Cortex of kidney (tissue), 1 donor: ENCODE data around the gene CD48.
"Not testable (repeated sequence)": the region's sequence is repeated elsewhere in the genome, so short reads cannot be mapped to it uniquely, and the experiment has no call there.

Experiments used
- DNase-seq: peaks from one replicate; lab custom pipeline; 2025; lab: John Stamatoyannopoulos, UW

The CD48 gene

DNA sequence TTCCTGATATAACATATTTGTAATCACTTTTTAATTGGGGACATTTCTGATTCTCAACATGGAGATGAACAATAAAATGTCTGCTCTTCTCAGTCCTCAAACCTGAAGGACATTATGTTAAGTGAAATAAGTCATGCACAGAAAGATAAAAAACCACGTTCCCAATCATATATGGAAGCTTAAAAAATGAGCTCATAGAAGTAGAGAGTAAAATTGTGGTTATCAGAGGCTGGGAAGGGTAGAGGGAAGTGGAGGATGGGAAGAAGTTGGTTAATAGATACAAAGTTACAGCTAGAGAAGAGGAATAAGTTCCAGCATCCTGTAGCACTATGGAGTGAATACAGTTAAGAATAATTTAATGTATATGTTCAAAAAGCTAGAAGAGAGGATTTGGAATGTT, 1.5 kb upstream of the CD48 start:
- DNase-seq: no peak

- DNase-seq: not testable (repeated sequence)
Measured at GRCh38 chr1:160712525-160713080, 981 bp upstream of the CD48 start.

GRCh38 chr1:160711276-160711601, 383 bp downstream of the CD48 start:
- DNase-seq: no peak

DNA sequence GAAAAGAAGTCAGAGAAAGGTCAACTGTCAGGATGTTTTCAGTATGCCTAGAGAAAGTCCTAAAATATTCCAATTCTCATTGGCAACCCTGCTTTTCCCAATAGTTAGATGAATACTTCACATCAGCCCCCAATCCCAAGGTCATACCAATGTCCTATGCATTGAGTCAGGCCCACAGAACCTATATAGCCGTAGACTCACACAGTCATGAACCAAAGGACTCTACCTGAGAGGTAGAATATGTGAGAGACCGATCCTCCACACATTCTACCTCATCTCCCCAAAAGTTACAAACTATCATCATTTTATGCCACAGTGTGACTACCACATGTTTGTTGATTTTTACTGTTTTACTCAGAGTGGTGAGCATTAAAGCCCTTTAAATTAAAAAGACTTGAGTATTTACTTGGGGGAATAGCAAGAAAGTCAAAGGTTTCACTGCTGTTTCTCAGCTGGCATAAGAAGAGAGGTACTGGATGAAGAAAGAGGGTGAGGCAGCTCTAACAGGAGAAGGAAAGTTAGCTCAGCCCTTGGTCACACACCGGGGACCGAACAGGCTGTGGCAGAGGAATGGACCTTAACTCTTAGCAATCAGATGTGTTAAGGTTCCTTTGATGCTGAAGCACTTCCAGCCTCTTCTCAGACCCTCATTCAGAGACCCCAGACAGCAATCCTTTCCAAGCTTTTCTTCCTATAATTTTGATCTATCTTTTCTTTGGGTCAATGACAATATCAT, 937 bp downstream of the CD48 start:
- no peak for DNase-seq

DNA sequence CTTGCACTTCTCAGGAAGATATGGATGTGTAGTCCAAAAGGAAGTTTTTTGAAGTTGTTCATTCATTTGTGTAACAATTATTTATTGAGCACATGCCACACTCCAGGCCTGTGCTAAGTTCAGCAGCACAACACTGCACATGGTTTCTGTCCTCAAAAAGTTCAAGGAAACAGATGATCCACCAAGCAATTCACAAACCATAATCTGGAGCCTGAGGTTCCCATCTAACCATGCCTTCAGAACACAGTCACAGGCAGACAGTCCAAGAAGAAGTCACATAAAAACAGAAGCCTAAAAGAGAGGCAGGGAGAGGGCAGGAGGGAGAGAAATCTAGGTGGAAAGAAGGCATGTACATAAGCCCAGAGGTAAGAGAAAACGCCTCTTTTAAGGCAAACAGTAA, 1.9 kb downstream of the CD48 start:
- DNase-seq: no peak

DNA sequence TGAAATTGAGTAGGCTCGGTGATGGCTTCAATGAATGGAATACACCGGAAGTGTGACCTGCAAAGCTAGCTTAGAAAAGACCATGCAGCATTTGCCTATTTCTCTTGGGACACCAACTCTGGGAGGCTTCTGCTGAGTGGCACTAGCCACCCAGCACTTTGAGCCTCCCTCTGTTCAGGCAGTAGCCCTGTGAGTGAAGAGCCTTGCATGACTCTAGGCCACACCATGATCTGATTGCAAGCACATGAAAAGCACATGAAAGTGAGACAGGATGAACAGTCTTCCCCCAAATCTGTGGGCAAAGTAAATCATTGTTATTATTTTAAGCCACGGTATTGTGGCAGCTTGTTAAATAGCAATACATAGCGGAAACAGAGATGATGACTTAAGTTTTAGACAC, 2.8 kb downstream of the CD48 start:
- DNase-seq: no peak

- no peak for DNase-seq
Measured at GRCh38 chr1:160708118-160708517, 3.5 kb downstream of the CD48 start.

DNA sequence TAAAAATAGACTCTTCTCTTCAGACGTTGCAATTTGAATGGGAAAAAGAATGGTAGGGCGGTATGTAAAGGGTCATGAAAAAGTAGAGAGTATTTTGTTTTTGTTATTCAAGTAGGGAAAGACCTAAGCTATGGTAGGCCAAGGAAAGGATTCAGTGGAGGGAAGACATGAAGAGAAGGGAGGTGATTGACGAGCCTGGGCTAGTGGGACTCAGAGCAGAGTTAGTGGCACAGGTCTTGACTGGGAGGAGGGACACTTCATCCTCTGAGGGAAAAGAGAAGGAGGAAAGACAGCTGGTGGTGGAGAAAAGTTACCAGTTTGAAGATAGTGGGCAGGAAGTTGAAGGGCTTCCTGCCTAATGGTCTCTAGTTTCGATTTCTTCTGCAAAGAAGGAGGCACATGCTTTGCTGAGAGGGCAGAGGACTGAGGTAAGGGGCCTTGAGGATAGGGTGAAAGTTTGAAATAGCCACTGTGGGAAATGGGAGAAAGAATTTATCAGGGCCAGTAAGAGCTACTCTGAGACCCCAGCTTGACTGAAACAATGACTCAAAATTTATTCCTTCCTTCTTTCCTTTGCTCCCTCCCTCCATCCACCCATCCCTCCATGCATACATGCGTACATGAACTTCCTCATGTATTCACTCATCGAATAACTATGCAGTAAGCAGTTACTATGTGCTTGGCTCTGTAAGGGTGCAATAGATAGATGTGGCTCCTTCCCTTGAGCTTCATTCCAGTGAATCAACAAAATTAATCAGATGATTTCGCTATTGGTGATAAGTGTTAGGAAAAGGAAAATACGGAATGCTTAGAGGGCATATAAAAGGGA, 4.2 kb downstream of the CD48 start:
- no peak for DNase-seq

DNA sequence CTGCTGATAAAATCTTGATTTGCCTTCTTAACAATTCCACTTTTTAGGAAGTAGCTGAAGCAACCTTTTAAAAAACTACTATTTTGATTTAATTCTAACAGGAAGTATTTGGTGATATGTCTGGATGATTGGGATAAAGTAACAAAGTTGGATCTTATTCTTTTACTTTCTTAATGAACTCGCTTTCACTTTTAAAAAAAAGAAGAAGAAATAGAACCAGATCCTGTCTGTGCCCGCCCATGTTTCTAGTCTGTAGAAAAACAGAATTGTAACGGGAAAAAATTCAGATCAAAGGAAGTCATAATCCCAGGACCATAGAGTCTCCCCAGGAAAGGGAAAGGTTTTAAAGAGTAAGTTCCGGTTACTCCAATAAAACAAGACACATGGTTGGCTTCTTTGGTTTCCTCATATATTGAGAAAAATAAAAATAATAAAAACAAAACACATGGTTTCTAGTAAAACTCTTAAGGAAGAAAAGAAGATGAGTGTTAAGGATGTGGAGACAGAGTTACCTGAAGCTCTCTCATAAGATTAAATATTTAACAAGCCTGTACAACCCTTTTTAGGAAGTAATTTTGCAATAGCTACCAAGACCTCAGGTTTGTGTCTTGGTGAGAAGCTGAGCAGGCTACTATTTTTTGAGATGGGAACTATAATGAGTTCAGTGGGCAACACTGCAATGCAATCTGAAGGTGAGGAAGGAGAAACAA, 4.9 kb downstream of the CD48 start:
- DNase-seq: no peak

- DNase-seq: no peak
Measured at GRCh38 chr1:160705742-160706141, 5.9 kb downstream of the CD48 start.

GRCh38 chr1:160705212-160705621, 6.4 kb downstream of the CD48 start:
- not testable (repeated sequence) for DNase-seq

- DNase-seq: no peak
Measured at GRCh38 chr1:160704250-160704649, 7.4 kb downstream of the CD48 start.

- DNase-seq: no peak
Measured at GRCh38 chr1:160702100-160702499, 9.5 kb downstream of the CD48 start.

GRCh38 chr1:160692390-160692789, 19.2 kb downstream of the CD48 start:
- not testable (repeated sequence) for DNase-seq

DNA sequence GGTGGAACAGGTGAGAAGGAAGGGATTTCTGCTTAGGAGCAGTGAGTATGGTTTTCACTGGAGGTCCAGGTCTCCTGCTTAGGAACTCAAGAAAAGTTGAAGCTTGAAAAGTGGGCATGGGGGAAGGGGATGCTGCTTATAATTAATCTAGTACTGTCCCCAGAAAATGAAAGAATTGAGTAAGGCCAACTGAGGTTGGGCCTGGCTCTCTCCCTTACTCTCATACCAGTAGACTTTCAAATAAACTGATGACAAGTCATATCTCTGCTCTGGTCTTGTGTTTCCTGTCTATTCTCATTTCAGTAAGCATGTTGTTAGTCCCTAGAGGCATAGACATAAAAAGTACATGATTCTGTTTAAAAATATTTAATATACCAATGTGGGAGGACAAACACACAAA, 26.4 kb downstream of the CD48 start:
- DNase-seq: no peak

DNA sequence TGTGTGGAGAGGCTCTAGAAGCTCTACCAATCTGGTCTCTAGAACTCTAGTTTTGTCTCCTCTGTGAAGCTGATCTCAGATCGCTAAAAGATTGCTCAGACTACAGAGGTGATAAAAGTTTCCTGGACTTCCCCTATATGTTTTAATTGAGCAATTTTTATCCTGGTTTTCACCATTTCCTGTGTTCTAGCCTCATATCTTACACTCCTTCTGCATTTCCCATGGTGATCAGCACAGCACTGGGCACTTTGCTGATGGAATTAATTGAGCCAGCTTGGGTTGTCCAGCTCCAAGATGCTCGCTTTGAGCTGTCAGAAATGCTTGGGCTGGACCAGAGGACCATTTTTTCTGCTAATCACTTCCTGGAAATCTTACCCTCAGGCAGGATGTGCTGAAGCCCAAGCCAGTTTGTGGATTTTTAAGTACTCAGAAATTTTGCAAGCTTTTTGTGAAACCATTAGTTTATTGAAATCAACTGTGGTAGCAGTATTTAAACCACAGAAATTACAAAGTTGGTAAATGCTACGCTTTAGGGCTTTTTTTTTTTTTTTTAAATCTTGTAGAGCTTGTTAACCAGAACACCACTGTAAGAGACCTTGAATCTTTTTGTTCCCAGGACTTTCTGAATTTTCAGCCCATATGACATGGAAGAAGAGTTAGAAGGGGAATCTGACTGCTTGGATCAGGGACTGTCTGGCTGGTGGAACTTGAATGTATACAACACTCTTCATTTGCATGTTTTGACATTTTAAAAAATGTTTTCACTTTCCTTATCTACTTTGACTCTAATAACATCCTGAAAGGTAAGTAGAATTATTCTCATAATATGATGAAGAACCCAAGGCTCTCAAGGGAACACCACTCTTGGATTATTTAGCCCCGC, 28.4 kb downstream of the CD48 start:
- no peak for DNase-seq

DNA sequence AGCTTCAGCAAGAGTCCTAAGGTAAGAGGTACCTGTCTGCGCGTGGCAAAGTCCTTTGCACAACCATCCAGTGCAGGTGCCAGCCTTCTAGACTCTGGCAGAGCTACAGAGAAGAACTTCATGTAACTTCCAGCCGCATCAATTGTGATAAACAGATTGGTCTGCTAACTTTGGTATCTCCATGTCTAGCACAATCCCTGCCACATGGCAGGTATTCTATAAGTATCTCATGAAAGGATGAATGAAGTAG, 29.8 kb downstream of the CD48 start:
- no peak for DNase-seq

- no peak for DNase-seq
Measured at GRCh38 chr1:160681066-160681890, 30.3 kb downstream of the CD48 start.

- no peak for DNase-seq
Measured at GRCh38 chr1:160680399-160680798, 31.2 kb downstream of the CD48 start.

- no peak for DNase-seq
Measured at GRCh38 chr1:160679893-160680292, 31.7 kb downstream of the CD48 start.
